CD4-positive, alpha-beta T cell treated with Interleukin-17A for 1 hour (primary cell): ENCODE results near the gene PPP2R2D.

Experiments
- DNase-seq: peaks from one replicate; pipeline ENCODE4 v3.0.0-alpha.2; 2020

The PPP2R2D gene

DNA sequence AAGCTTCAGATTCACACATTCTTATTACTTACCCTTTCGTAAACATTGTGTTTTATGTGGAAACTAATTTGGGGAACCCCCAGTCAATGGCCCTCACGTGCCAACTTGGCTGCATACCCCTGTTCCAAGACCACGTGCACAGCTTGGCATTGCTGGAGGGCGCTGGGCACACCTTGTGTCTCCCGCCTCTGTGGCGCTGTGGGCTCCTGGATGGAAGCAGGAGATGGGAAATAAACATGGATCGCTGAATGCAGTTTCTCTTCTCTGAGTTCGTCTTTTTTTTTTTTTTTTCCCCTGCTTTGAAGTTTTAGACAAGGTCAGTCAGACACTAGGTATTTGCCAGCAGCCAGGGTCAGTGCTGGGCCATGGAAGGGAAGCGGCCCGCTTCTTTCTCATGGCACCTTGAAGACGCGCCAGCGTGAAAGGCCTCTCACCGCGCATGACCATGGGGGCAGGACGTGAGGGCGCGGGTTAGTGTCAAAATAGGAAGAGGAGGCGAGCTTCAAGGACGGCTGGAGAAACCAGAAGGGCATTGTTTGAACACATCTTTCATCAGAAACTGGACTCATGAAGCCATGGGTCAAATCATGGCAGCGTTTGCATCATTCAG is 53.7 kb downstream of the PPP2R2D start:
- DNase-seq: no peak

- no peak for DNase-seq
Measured at GRCh38 chr10:131955591-131956340, 55.0 kb downstream of the PPP2R2D start.

DNA sequence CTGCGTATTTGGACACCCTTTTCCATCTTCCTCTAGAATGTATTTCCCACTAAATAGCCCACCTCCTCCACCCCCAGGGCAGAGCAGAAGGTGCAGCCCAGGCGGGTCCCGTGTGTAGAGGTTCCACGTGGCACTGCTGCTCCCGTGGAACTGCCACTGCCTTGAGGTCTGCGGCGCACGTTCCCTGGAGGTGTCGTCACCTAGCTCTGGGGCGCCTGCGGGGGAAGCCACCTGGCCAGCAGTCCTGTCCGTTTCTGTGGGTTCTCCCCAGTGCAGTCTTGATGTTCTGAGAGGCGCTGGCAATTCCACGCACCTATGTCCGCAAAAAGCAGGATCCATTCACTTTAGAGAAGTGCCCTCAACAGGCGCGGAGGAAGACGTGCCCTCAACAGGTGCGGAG is 59.0 kb downstream of the PPP2R2D start:
- DNase-seq: no peak

- no peak for DNase-seq
Measured at GRCh38 chr10:131960631-131961046, 59.8 kb downstream of the PPP2R2D start.

GRCh38 chr10:131961047-131961776 is 60.4 kb downstream of the PPP2R2D start:
- no peak for DNase-seq

GRCh38 chr10:131961777-131962662 is 61.2 kb downstream of the PPP2R2D start:
- no peak for DNase-seq

DNA sequence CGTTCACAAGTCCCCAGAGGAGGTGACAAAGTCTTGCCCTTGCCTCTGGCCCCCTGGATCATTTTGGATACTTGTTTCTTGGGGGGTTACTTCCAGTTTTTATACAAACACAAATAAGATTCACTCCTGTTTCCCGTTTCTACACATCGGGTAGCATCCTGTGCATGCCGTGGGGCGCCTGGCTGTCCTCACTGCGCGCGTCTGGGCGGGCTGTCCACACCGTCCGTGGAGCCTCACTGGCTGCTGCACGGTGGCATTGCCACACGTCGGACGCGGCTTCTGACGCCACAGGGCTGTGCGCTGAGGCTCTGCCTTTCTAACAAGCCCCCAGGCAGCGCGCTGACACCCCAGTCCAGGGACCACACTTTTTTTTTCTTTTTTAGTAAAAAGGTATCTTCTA is 62.5 kb downstream of the PPP2R2D start:
- DNase-seq: no peak

DNA sequence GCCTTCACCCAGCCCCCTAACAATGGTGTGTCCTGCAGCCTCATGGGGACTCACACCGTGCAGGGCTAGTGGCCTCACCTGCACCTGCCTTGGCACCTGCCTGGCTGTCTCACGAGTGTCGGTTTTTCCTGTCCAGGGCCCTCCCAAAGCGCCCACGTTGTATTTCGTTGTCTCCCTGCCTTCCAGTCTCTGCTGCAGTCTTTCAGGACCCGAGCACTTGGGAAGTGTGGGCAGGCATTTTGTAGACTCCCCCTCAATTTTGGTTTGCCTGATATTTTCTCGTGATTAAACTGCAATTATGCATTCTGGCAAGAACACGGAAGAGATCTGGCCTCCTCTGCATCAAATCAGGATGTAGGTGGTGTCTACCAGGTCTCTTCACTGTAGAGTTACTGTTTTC is 63.0 kb downstream of the PPP2R2D start:
- no peak for DNase-seq

DNA sequence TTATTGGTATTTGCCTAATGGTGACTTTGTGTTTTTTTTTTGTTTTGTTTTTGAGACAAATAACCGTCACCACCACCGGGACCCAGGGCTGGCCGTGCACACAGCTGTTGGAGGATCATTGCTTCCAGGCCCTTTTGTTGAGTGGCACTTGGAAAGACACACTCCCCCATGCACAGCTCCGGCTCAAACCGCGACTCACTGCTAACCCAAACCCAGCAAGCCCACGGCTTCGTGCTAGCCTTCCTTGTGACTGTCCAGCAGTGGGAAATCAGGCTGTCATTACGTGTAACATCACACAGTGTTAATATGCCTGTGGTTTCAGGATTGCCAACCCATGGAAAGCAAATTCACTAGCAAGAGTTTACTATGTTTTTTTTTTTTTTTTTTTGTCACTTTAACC is 63.5 kb downstream of the PPP2R2D start:
- DNase-seq: no peak

DNA sequence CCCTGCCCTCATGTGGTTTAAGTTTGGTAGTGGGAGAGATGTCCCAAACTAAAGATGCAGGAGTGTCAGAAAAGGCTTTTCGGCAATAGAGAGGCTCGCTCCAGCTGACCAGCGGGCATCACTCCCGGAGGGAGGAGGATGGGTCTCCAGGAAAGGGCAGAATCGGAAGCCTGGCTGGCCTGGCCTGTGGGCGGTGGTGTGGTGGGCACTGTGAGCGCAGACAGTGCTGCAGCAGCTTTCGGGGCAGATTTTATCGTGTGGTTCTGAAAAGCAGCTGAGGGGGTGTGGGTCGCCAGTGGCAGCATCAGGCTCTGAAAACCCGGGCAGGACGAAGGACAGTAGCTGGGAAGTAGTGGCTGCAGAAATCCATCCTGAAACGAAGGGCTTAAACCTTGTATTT is 68.1 kb downstream of the PPP2R2D start:
- no peak for DNase-seq

- DNase-seq: no peak
Measured at GRCh38 chr10:131970946-131971345, 70.1 kb downstream of the PPP2R2D start.

DNA sequence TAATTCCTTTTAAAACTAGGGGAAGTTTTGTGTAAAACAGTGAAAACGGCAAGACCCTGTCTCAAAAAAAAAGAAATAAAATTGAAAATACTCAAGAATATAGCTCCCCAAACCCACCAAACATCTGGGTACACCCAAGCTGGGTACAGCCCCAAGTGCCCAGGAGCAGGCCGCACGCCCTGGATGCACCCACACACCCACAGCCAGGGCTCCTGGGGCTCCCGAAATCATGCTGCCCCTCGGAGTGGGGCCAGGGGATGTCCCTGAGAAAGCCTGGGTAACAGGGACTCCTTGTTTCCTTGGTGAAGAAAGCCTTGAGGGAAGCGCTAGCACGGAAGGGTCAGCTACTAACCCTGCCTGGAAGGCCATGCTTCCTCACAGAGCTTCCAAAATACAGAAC is 70.8 kb downstream of the PPP2R2D start:
- no peak for DNase-seq

- DNase-seq: peak; percentile 60
Measured at GRCh38 chr10:131972474-131973071, 71.8 kb downstream of the PPP2R2D start.

DNA sequence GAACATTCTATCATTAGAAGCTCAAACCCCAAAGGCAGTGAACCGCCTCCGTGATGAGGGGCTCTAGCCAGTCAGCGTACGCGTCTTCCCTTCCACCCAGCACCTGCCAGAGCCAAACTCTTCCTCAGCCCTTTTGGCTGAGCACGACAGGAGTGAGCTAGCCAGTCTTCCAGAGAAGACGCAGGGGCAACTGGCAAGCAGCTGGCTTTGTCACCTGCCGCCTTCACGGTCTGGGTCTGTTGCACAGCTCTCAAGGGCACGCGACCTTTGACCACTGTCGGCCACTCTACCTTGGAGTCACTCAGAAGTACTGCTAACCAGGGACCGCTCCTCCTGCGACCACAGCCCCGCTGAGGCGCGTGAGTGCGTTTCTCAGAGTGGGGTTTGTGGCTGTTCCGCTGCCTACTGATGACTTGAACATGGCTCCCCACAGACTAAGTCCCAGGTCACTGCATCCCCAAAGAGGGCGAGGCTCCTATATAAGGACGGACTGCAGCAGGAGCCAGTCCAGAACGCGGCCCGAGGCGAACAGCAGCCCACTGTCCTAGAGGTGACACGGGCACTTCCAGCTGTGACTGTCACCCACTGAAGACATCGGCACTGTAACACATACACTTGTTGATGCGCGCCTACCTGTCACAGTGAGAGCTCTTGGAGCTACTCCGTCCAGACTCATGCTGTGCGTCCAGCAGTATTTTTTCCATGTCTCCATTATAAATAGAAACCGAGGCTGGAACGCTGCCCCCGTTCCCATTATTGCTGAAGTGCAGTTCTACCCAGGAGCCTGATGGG is 72.5 kb downstream of the PPP2R2D start:
- DNase-seq: peak; percentile 13

GRCh38 chr10:131974034-131974817 is 73.4 kb downstream of the PPP2R2D start:
- no peak for DNase-seq

DNA sequence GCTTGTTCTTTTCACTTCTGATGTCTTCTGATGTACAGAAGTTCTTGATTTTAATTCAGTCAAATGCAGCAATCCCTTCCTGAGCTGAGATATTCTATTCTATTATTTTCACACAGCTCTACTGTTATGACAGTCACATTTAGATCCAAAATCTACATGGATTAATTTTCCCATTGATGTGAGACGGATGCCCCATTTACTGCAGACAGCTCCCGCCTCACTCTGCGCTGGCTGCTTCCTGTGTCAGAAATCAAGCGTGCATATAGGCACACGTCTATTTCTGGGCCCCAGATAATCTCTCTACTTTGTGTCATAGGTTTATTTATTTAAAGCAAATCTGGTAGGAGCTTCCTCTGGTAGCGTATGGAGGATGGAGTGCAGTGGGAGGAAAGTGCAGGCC is 74.2 kb downstream of the PPP2R2D start:
- DNase-seq: no peak

- DNase-seq: no peak
Measured at GRCh38 chr10:131975796-131976195, 75.0 kb downstream of the PPP2R2D start.

GRCh38 chr10:131977323-131978096 is 76.7 kb downstream of the PPP2R2D start:
- no peak for DNase-seq

DNA sequence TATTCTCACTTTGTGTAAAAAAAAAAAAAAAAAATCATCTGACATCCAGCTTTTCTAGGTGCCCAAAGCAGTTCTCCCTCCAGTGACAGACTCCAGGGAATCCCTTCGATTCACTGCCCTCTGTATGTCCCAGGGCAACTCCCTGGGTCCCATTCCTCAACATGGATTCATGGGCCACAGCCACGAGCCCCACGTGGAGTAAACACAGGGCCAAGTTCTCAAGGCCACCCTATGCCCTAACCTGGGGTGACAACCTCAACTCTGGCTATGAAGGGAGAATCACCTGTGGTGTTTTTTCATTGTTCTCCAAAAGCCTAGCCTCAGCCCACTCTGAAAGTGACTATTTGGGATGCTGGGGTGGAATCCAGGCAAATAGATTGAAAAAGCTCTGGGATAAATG is 77.6 kb downstream of the PPP2R2D start:
- no peak for DNase-seq

- no peak for DNase-seq
Measured at GRCh38 chr10:131978851-131979250, 78.0 kb downstream of the PPP2R2D start.
